Measurements from ENCODE around the gene FTL.

The FTL gene

GRCh38 chr19:48946463-48947257, 18.4 kb upstream of the FTL start:
- no peak for DNase-seq

- DNase-seq, result no peak
Measured at GRCh38 chr19:48947258-48947542, 17.9 kb upstream of the FTL start.

- no peak for DNase-seq
Measured at GRCh38 chr19:48950159-48950558, 14.9 kb upstream of the FTL start.

- no peak for DNase-seq
Measured at GRCh38 chr19:48950830-48951519, 14.1 kb upstream of the FTL start.

GRCh38 chr19:48953141-48953540, 12.0 kb upstream of the FTL start:
- no peak for DNase-seq

- DNase-seq, result no peak
Measured at GRCh38 chr19:48953990-48954594, 11.0 kb upstream of the FTL start.

DNA sequence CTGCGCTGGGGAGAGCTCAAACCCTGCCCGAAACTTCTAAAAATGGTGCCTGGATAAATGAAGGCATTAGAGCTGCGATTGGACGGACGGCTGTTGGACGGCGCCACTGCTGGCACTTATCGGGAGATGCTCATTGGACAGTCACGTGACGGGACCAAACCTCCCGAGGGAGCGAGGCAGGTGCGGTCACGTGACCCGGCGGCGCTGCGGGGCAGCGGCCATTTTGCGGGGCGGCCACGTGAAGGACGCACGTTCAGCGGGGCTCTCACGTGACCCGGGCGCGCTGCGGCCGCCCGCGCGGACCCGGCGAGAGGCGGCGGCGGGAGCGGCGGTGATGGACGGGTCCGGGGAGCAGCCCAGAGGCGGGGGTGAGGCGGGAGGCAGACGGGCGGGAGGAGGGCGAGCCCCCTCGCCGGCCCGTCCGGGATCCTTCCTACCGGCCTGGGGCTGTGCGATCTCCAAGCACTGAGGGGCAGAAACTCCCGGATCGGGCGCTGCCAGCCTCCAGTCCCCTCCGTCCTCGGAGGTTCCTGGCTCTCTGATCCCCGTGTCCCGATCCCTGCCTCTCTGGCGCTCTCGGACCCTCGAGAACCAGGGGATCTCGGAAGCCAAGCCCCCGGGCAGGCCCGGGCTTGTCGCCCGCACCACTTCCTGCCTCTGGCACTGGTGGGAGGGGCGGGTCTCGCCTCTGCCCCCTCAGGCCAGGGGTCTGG, 10.4 kb upstream of the FTL start, which contains the start of gene BAX:
BAX (plus strand) TSS at position 281 of the 713 bp plus-strand sequence; CDS start at position 335, 54 bp downstream.
- DNase-seq, result peak; percentile 76

DNA sequence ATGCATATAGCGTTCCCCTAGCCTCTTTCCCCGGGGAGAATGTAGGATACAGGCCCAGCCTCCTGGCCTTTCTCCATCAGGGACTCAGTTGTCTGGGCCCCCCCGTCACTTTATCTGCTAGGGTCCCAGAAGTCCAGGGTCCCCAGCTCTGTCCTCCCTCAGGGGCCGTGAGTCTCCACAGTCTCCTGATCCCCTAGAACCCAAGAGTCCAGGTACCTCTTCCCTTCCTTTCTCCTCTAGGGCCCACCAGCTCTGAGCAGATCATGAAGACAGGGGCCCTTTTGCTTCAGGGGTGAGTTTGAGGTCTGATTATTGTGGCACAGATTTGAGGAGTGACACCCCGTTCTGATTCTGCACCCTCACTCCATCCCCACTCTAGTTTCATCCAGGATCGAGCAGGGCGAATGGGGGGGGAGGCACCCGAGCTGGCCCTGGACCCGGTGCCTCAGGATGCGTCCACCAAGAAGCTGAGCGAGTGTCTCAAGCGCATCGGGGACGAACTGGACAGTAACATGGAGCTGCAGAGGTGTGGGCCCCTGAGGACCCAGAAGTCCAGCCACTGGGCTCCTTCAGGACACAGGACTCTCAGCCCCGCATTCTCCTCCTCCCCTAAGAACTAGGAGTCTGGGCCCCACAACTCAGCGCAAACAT, 9.7 kb upstream of the FTL start:
- DNase-seq, result no peak

DNA sequence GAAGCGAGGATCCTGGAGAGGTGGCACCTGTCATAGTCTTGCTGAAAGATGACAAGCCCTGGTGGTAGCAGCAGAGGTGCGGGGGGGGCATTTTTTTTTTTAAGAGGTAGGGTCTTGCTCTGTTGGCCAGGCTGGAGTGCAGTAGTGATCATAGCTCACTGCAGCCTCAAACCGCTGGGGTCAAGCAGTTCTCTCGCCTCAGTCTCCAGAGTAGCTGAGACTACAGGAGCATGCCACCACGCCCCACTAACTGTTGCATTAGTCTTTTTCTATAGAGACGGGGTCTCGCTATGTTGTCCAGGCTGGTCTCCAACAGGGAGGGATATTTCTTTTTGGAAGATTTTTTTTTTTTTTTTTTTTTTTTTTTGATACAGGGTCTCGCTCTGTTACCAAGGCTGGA, 7.1 kb upstream of the FTL start:
- DNase-seq, result no peak

DNA sequence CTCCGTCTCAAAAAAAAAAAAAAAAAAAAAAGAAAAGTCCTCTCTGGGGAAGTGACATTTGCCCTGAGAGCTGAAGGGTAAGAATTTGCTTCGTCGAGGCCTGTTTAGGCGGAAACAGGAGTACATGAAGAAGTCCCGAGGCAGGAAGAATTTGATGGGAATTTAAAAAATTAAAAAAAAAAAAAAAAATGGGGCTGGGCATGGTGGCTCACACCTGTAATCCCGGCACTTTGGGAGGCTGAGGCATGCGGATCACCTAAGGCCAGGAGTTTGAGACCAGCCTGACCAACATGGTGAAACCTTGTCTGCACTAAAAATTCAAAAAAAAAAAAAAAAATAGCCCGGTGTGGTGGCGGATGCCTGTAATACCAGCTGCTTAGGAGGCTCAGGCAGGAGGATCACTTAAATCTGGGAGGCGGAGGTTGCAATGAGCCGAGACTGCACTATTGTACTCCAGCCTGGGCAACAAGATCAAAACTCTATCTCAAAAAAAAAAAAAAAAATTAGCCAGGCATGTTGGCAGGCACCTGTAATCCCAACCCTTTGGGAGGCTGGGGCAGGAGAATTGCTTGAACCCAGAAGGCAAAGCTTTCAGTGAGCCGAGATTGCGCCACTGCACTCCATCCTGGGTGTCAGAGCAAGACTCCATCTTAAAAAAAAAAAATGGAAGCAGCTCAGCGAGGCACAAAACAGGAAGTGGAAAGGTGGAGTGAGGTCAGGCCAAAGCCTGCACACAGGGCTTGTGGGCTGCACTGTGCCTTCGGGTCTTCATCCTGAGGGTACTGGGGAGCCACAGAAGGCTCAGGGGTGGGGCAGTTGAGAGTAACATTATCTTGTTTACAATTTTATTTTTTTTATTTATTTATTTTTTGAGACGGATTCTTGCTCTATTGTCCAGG, 5.5 kb upstream of the FTL start:
- no peak for DNase-seq

GRCh38 chr19:48961051-48961649, 4.0 kb upstream of the FTL start:
- DNase-seq, result no peak

DNA sequence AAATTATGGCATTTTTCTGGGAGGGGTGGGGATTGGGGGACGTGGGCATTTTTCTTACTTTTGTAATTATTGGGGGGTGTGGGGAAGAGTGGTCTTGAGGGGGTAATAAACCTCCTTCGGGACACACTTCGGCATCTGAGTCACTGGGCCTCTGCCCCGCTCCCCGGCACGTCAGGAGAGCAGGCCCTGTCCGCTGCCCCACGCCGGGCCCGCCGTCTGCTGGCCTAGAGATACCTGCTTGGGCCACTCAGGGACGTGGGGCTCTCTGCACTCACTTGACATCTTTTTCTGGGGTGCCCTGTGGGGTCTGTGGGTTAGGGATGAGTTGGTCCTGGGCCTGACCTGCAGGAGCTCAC, 3.5 kb upstream of the FTL start:
- DNase-seq, result no peak

GRCh38 chr19:48962029-48962848, 2.9 kb upstream of the FTL start:
- no peak for DNase-seq

DNA sequence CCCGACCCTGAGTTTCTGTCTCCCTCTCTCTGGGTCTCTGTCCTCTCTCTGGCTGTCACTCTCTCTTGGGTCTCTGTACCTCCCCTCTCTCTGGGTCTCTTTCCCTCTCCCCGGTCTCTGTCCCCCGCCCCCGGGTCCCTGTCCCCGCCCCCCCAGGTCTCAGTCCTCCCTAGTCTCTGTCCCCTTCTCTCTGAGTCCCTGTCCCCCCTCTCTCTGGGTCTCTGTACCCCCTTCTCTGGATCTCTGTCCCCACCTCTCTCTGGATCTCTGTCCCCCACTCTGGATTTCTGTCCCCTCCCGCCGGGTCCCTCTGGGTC, 2.3 kb upstream of the FTL start:
- no peak for DNase-seq

GRCh38 chr19:48963371-48964204, 1.5 kb upstream of the FTL start:
- peak; percentile 40 for DNase-seq

DNA sequence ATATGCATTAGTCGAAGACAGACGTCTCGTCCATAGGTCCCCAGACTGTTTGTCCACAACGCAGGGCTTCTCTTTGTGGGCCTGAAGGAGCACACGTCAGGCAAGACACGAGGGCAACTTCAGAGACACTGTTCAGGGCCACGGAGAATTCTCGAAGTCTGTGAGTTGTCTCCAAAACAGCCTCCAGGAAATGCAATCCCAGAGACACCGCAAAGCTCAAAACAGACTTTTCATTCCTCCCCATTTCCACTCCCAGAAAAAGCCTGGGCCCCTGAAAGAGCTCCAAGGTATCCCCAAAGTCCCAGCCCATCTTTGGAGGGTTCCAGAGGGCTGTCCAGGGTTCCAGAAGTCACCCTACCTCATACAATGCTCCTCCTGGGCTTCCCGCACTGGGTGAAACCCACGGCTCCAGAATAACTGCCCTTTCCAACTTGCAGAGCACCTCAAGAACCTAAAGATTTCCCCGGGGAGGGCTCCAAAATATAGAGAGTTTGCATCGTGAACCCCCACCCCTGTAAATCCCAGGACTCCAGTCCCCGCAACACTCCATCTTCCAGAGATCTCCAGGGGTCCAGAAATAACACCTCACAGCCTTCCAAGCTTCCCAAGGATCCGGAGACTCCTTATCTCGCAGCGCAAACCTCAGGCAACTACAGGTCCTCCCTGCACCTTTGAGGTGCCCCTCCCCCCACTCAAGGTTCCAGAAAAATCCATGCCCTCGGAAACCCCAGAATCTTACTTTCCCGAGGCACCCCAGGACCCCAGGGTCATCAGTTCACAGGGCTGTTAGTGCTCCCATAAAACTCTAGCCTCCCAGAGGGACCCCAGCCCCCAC, 687 bp upstream of the FTL start:
- no peak for DNase-seq

- peak; percentile 74 for DNase-seq
Measured at GRCh38 chr19:48965806-48966540, 864 bp downstream of the FTL start.

All from amniotic stem cell (primary cell).